Colon (tissue), 2 donors: ENCODE results near the gene RABGAP1.

ENCODE experiments used
- FAIRE-seq: peaks from 2 replicates; lab custom pipeline; 2012; peaks lifted over from hg19 to GRCh38; lab: Jason Lieb, UNC
- donor health status: control.
- donor health status: control.

The RABGAP1 gene

GRCh38 chr9:123112015-123112975, 171.5 kb downstream of the RABGAP1 start:
- no peak for FAIRE-seq

DNA sequence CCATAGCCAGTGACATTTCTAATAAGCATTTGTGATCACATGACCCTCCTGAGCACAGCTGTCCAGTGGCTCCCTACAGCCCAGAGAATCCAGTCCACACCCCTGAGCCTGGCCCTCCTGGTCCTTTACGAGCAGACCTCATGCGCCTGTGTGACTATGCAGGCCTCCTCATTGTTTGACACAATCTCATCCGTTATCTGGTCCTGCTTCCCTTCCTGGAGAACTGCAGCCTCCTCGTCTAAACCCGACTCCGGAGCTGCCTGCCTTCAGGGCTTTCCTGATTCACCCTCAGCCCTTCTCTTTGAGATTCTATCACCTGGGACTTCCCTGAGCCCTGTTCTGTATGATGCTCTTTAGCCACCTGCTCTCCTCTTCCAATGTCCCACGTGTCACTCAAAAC, 172.4 kb downstream of the RABGAP1 start:
- no peak for FAIRE-seq

DNA sequence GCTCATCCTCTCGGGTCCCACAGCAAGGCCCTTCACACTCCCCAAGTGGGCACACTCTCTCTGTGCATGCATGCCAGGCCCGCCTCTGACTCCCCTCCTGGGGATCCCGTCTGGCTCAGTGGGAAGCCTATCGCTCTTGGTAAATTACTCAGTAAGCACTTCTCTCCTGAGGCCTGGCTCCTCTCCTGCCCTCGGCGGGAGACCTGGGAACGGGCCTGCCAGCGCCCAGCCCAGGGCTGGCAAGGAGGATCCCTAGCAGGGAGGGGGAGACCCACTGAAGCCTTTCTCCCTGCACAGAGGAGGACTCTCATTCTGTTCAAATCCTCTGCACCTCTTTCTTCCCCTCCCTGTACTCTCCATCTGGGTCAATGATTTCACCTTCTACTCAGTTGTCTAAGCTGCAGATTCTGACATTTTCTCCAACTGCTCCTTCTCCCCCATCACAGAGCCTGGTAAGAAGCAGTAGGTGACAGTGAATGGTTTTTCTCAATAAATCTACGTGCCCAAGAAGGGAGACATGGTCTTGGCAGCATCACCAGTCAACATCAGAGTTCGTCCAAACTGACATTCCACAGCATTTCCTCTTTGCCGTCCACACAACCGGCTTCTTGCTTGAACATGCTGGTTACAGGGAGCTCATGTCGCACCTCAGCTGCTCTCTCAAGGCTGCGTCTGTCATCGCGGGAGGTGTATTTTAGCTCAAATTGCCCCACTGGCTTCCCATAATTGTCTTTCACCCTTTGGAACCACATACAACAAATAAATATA, 174.5 kb downstream of the RABGAP1 start:
- no peak for FAIRE-seq

- FAIRE-seq = no peak
Measured at GRCh38 chr9:123116036-123116435, 175.2 kb downstream of the RABGAP1 start.

DNA sequence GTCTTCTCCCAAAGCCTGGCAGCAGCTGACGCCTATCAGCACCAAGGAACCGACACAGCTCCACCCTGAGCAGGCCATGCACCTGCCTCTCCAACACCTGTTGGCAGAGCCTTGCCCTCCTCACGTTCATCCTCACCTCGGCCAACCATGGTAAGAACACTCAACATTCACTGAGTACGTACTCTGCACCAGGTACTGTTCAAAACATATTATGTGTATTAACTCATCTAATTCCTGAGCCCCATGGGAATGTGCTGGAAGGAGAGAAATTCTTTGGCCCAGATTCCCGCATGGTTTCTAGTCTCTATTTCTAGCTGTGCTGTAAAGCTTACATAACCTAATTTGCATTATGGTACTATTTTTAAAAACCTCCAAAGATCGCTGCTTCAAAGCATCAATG, 178.7 kb downstream of the RABGAP1 start:
- no peak for FAIRE-seq

GRCh38 chr9:123120131-123120530, 179.3 kb downstream of the RABGAP1 start:
- no peak for FAIRE-seq

DNA sequence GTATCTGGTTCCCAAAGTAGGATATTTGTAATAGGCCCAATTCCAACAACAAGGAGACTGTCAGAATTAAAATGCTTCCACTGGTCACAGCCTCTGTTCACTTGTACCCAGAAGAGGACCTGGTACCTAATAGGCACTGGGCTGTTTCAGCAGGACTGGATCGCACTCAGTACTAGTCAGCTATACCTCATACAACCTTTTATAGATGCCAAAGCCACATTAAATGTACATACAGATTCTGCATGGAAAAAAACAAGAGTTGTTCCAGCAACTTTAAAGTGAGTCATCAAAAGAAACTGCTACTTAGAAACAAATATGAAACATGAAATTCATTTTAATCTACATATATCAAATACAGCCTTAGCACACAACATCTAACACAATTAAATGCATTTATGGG, 180.1 kb downstream of the RABGAP1 start:
- no peak for FAIRE-seq

DNA sequence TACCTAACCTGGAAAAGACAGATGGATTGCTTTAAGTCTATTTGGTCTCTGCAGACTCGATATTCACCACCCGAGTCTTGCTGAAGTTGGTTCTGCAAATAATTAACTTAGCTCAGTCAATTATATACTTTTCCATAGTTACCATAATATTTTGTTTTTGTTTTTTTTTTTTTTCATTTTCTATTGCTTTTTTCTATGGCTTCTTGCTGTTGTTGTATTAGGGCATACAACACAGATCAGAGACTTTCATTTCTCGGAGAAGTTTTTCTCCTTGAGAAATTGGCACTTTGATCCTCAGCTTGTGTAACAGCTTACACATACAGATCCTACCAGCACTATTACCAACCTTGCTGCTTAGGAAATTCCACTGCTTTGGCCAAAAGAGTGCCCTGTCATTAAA, 180.6 kb downstream of the RABGAP1 start:
- FAIRE-seq = no peak

- FAIRE-seq = no peak
Measured at GRCh38 chr9:123127512-123128075, 186.8 kb downstream of the RABGAP1 start.

- FAIRE-seq = no peak
Measured at GRCh38 chr9:123128591-123128990, 187.8 kb downstream of the RABGAP1 start.

- FAIRE-seq = no peak
Measured at GRCh38 chr9:123129423-123129822, 188.6 kb downstream of the RABGAP1 start.

DNA sequence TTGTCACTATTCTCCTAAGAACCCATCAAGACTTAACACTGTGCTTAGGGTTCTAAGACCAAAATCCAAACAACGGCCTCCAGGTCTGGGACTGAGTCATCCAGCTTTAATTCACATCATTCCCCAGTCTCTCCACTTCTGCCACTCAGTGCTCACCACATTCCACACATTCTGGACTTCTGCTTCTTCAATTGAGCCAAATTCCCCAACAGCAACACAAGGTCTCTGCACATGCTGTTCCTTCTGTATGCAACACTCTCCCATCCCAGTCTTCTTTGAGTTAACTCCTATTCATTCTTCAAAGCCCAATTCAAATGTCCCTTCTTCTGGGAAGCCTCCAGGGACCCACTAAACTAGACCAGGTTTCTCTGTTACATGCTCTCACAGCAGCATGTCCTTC, 190.4 kb downstream of the RABGAP1 start:
- no peak for FAIRE-seq

- no peak for FAIRE-seq
Measured at GRCh38 chr9:123131993-123132392, 191.2 kb downstream of the RABGAP1 start.

- FAIRE-seq = no peak
Measured at GRCh38 chr9:123132696-123133095, 191.9 kb downstream of the RABGAP1 start.

GRCh38 chr9:123135430-123135829, 194.6 kb downstream of the RABGAP1 start:
- no peak for FAIRE-seq

- no peak for FAIRE-seq
Measured at GRCh38 chr9:123138163-123138562, 197.3 kb downstream of the RABGAP1 start.

DNA sequence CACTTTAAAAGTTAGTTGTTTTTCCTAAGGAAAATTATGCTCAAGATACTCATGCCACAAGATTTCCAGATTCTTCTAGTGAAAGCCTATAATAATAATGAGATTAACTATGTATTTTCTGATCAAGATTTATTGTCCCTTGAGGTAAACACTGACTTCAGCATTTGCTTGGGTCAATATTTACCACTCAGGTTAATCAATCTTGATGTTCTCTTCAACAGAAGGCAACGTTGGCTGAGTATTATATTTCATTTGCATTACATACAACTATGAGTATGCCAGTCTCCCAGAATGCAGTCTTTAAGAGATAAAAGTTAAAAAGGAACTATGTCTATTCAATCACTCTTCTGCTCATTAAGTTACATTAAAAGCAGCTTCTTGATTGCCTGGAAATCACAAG, 208.2 kb downstream of the RABGAP1 start:
- no peak for FAIRE-seq

DNA sequence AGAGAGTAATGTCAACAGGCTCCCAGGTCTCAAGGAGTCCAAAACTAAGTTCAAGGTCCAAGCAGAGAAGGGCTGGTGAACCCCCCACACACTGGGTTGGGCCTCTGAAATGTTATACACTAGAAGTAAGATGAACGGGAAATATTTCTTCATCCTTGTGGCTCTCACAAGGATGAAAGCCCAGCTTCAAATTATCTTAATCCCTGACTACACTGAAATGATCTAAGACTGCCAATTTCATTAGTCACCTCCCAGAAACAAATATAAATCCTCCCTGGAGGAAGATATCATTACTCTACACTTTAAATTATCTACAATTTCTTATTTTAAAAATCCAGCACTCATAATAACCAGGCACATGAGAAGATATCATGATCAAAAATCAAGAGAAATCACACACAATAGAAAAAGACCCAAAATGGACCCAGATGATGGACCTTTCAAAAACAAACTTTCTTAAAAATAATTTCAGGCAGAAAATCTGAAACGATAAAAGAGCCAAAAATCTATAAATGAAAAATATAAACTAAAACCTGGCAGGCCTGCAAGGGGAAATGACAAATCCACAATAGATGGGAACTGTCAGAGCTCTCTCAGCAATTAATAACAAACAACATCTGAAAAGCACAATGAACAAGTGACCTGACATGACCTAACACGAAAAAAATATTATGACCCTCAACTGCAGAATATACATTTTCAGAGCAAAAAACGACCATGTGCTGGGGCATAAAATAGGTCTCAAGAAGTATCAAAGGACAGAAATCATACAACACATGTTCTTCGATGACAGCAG, 210.1 kb downstream of the RABGAP1 start:
- FAIRE-seq = no peak
